Measurements from ENCODE around the gene KCNQ5.
A peak's percentile ranks its signal among the peaks of the same experiment; 100 is the strongest.

Gene KCNQ5

GRCh38 chr6:73152556-73152955, 530.7 kb downstream of the KCNQ5 start:
- Histone ChIP-seq H3K4me1 (ENCODE audit: control insufficient read depth, insufficient read depth, low read length) (no peaks in the 10 kb centered on the region), H3K27me3 (ENCODE audit: control insufficient read depth, insufficient read depth, low read length) (no peaks in the 10 kb centered on the region), H3K4me3 (ENCODE audit: low read length) (no peak overlapping the region), H3K4me2 (ENCODE audit: low read length) (no peak overlapping the region), H3K36me3 (ENCODE audit: insufficient read depth, low read length) (no peaks in the 10 kb centered on the region), H3K9ac (ENCODE audit: low read depth, low read length) (no peak overlapping the region), H3K9me3 (replicated peaks; ENCODE audit: low read length) (no peaks in the 10 kb centered on the region)

- H3K36me3 ChIP-seq (ENCODE audit: insufficient read depth, low read length), result no peaks in the 10 kb centered on the region
- no peak overlapping the region for H3K4me2 ChIP-seq (ENCODE audit: low read length)
- H3K9ac ChIP-seq (ENCODE audit: low read depth, low read length), result no peak overlapping the region
- H3K9me3 ChIP-seq (replicated peaks; ENCODE audit: low read length), result no peaks in the 10 kb centered on the region
- H3K4me3 ChIP-seq (ENCODE audit: low read length), result no peak overlapping the region
- no peaks in the 10 kb centered on the region for H3K4me1 ChIP-seq (ENCODE audit: control insufficient read depth, insufficient read depth, low read length)
- no peaks in the 10 kb centered on the region for H3K27me3 ChIP-seq (ENCODE audit: control insufficient read depth, insufficient read depth, low read length)
These were observed 531.3 kb downstream of the KCNQ5 start for GRCh38 chr6:73152966-73153757.

- H3K36me3 ChIP-seq (ENCODE audit: insufficient read depth, low read length), result no peaks in the 10 kb centered on the region
These were observed 535.2 kb downstream of the KCNQ5 start for GRCh38 chr6:73156793-73157767.

GRCh38 chr6:73157870-73158269, 536.0 kb downstream of the KCNQ5 start:
- Histone ChIP-seq H3K4me3 (ENCODE audit: low read length) (no peak overlapping the region), H3K4me1 (ENCODE audit: control insufficient read depth, insufficient read depth, low read length) (no peaks in the 10 kb centered on the region), H3K9me3 (replicated peaks; ENCODE audit: low read length) (no peaks in the 10 kb centered on the region), H3K27me3 (ENCODE audit: control insufficient read depth, insufficient read depth, low read length) (no peaks in the 10 kb centered on the region), H3K36me3 (ENCODE audit: insufficient read depth, low read length) (no peaks in the 10 kb centered on the region), H3K9ac (ENCODE audit: low read depth, low read length) (no peak overlapping the region), H3K4me2 (ENCODE audit: low read length) (no peak overlapping the region)

More at GRCh38 chr6:73156793-73157767, 535.2 kb downstream of the KCNQ5 start:
- no peaks in the 10 kb centered on the region for H3K27me3 ChIP-seq (ENCODE audit: control insufficient read depth, insufficient read depth, low read length)
- no peak overlapping the region for H3K4me2 ChIP-seq (ENCODE audit: low read length)
- H3K9me3 ChIP-seq (replicated peaks; ENCODE audit: low read length), result no peaks in the 10 kb centered on the region
- H3K4me1 ChIP-seq (ENCODE audit: control insufficient read depth, insufficient read depth, low read length), result no peaks in the 10 kb centered on the region
- no peak overlapping the region for H3K9ac ChIP-seq (ENCODE audit: low read depth, low read length)
- no peak overlapping the region for H3K4me3 ChIP-seq (ENCODE audit: low read length)

- no peak overlapping the region for H3K4me3 ChIP-seq (ENCODE audit: low read length)
- peaks cover 8% of the 10 kb centered on the region for H3K4me1 ChIP-seq (ENCODE audit: control insufficient read depth, insufficient read depth, low read length)
- H3K36me3 ChIP-seq (ENCODE audit: insufficient read depth, low read length), result no peaks in the 10 kb centered on the region
- H3K9me3 ChIP-seq (replicated peaks; ENCODE audit: low read length), result no peaks in the 10 kb centered on the region
- no peaks in the 10 kb centered on the region for H3K27me3 ChIP-seq (ENCODE audit: control insufficient read depth, insufficient read depth, low read length)
- H3K4me2 ChIP-seq (ENCODE audit: low read length), result peak overlapping the region; percentile 4
- H3K9ac ChIP-seq (ENCODE audit: low read depth, low read length), result no peak overlapping the region
These were observed 547.2 kb downstream of the KCNQ5 start for GRCh38 chr6:73169111-73169510.

- no peak overlapping the region for H3K9ac ChIP-seq (ENCODE audit: low read depth, low read length)
These were observed 547.8 kb downstream of the KCNQ5 start for GRCh38 chr6:73169633-73170032.

DNA sequence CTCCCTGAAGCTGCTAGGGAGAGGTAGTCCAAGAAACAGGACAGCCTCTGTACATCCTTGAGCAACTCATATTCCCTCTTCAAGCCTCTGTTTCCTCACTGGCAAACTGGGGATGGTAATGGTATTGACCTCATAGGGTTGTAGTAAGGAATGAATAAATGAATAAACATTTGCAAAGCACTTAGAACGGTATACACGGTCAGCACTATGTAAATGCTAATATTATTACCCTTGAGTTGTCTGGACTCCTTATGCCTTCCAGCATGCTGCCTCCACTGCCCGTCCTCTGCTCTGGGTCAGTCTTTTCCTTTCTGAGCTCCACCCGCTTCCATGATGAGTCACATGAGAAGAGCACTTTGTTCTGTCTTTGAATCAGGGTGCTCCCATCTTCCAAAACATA, 552.8 kb downstream of the KCNQ5 start:
- H3K4me2 ChIP-seq (ENCODE audit: low read length), result no peak overlapping the region
- peaks cover under 1% of the 10 kb centered on the region for H3K4me1 ChIP-seq (ENCODE audit: control insufficient read depth, insufficient read depth, low read length)
- H3K36me3 ChIP-seq (ENCODE audit: insufficient read depth, low read length), result no peaks in the 10 kb centered on the region
- H3K9me3 ChIP-seq (replicated peaks; ENCODE audit: low read length), result no peaks in the 10 kb centered on the region
- no peak overlapping the region for H3K9ac ChIP-seq (ENCODE audit: low read depth, low read length)
- no peaks in the 10 kb centered on the region for H3K27me3 ChIP-seq (ENCODE audit: control insufficient read depth, insufficient read depth, low read length)
- no peak overlapping the region for H3K4me3 ChIP-seq (ENCODE audit: low read length)

More at GRCh38 chr6:73169633-73170032, 547.8 kb downstream of the KCNQ5 start:
- Histone ChIP-seq H3K4me1 (ENCODE audit: control insufficient read depth, insufficient read depth, low read length) (peaks cover 8% of the 10 kb centered on the region), H3K27me3 (ENCODE audit: control insufficient read depth, insufficient read depth, low read length) (no peaks in the 10 kb centered on the region), H3K36me3 (ENCODE audit: insufficient read depth, low read length) (no peaks in the 10 kb centered on the region), H3K9me3 (replicated peaks; ENCODE audit: low read length) (no peaks in the 10 kb centered on the region), H3K4me2 (ENCODE audit: low read length) (no peak overlapping the region), H3K4me3 (ENCODE audit: low read length) (no peak overlapping the region)

DNA sequence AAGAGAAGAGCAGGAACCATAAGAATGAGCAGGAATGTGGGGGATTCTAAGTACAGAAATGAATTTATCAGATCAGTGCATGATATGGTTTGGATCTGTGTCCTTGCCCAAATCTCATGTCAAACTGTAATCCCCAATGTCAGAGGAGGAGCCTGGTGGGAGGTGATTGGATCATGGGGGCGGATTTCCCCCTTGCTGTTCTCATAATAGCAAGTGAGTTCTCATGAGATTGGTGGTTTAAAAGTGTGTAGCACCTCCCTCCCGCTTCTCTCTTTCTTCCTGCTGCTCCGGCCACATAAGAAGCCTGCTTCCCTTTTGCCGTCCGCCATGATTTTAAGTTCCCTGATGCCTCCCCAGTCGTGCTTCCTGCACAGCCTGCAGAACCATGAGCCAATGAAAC, 554.2 kb downstream of the KCNQ5 start:
- Histone ChIP-seq H3K9me3 (replicated peaks; ENCODE audit: low read length) (no peaks in the 10 kb centered on the region), H3K4me1 (ENCODE audit: control insufficient read depth, insufficient read depth, low read length) (peaks cover 11% of the 10 kb centered on the region), H3K36me3 (ENCODE audit: insufficient read depth, low read length) (no peaks in the 10 kb centered on the region), H3K4me3 (ENCODE audit: low read length) (no peak overlapping the region), H3K9ac (ENCODE audit: low read depth, low read length) (no peak overlapping the region), H3K27me3 (ENCODE audit: control insufficient read depth, insufficient read depth, low read length) (no peaks in the 10 kb centered on the region), H3K4me2 (ENCODE audit: low read length) (no peak overlapping the region)

DNA sequence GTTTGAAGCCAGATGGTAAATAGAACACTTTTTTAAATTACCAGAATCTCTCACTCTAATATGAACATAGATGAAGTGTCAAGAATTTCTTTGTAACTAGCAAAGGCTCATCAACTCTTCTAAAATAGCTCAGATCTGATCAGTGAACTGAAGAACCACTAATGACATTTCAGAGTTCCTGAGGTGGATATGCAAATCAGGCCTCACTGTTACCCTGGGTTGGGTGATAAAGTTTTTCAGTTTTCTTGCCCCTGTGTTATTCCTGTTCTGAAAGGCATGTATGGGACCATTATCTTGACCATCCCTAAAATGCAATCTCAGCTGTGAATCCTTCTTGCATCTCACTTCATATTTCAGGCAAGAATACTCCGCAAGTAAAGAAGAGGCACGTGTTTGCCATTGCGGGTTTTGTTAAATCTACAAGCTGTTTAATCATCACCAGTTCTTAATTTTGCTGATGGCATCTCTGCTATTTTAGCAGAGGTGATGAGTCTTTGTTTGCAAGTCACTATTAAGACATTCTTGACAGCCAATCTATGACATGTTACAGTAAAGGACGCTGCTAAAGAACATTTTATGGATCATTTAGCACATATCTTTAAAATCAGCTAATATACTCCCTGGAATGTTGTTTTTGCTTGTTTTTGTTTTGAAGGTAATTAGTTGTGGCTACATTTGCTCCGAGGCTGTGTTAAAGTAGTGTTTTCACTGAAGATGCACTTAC, 555.5 kb downstream of the KCNQ5 start:
- Histone ChIP-seq H3K4me3 (ENCODE audit: low read length) (no peak overlapping the region), H3K36me3 (ENCODE audit: insufficient read depth, low read length) (no peaks in the 10 kb centered on the region), H3K4me1 (ENCODE audit: control insufficient read depth, insufficient read depth, low read length) (peaks cover 11% of the 10 kb centered on the region), H3K27me3 (ENCODE audit: control insufficient read depth, insufficient read depth, low read length) (no peaks in the 10 kb centered on the region), H3K4me2 (ENCODE audit: low read length) (no peak overlapping the region), H3K9ac (ENCODE audit: low read depth, low read length) (no peak overlapping the region), H3K9me3 (replicated peaks; ENCODE audit: low read length) (no peaks in the 10 kb centered on the region)

DNA sequence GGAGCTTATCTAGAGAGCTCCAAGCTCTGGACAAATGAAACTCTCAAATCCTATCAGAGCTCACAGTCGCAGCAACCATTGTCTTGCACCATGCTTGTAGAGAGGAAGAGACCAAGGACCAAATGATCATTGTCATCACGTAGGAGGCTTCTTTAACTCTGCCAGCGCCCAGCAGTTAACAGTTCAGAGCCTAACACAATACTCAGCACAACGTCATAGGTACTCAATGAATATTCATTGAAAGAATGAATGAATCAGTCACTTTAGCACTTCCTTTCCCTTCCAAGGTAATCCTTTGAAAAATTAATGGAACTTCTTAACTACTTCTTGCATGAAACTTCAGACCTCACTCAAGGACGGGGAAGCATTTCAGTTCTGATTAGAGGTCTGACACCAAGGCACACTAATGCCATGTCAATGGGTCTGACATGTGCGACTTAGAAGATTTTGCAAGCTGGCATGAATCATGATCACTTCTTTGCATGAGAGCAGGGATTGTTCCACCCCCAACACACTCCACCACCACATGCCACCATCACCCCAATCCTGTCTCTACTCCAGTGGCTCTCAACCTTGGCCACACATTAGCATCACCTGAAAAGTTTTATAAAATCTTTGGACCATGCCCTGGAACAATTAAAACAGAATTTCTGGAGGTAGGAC, 558.3 kb downstream of the KCNQ5 start:
- peak overlapping the region; percentile 72 for H3K4me3 ChIP-seq (ENCODE audit: low read length)
- H3K27me3 ChIP-seq (ENCODE audit: control insufficient read depth, insufficient read depth, low read length), result no peaks in the 10 kb centered on the region
- H3K4me1 ChIP-seq (ENCODE audit: control insufficient read depth, insufficient read depth, low read length), result peaks cover 11% of the 10 kb centered on the region
- H3K4me2 ChIP-seq (ENCODE audit: low read length), result peak overlapping the region; percentile 87
- H3K9me3 ChIP-seq (replicated peaks; ENCODE audit: low read length), result no peaks in the 10 kb centered on the region
- no peak overlapping the region for H3K9ac ChIP-seq (ENCODE audit: low read depth, low read length)
- H3K36me3 ChIP-seq (ENCODE audit: insufficient read depth, low read length), result no peaks in the 10 kb centered on the region
